PC-9 (cell line): Measurements from ENCODE around the gene CLUH.

Experiments used
- CTCF ChIP-seq: fragments of 200-600 bp; sonication (generic); conservative IDR thresholded peaks from 2 replicates; pipeline ENCODE4 v1.6.1; 2017; ENCODE audit warnings: mixed run types, antibody characterized with exemption, mild to moderate bottlenecking, moderate library complexity
- EZH2 ChIP-seq: fragments of 200-600 bp; sonication (generic); IDR thresholded peaks from 2 replicates; pipeline ENCODE4 v1.8.0; 2017; ENCODE audit warnings: antibody characterized with exemption, low read depth

GRCh38 chr17:2682176-2682938 lies 29.2 kb downstream of the CLUH start:
- no peak for TF ChIP-seq CTCF
- no peak for TF ChIP-seq EZH2
